GM19372 (cell line): Measurements from ENCODE around the gene SORBS2.
A peak's percentile ranks its signal among the peaks of the same experiment; 100 is the strongest.

Source experiments
- ATAC-seq: cut with Tn5 transposase; IDR thresholded peaks from one replicate; pipeline ENCODE4 v1.9.1; 2021; ENCODE audit warnings: mild to moderate bottlenecking, low read depth, moderate library complexity; ENCODE audit not compliant: unreplicated experiment

Gene SORBS2

GRCh38 chr4:185598846-185599552, 213.0 kb downstream of the SORBS2 start:
- ATAC-seq: no peak

- no peak for ATAC-seq
Measured at GRCh38 chr4:185597532-185598188, 214.3 kb downstream of the SORBS2 start.

GRCh38 chr4:185592845-185593488, 219.0 kb downstream of the SORBS2 start:
- no peak for ATAC-seq

- no peak for ATAC-seq
Measured at GRCh38 chr4:185592438-185592837, 219.6 kb downstream of the SORBS2 start.

GRCh38 chr4:185591679-185592141, 220.3 kb downstream of the SORBS2 start:
- no peak for ATAC-seq

GRCh38 chr4:185590982-185591381, 221.0 kb downstream of the SORBS2 start:
- no peak for ATAC-seq

- no peak for ATAC-seq
Measured at GRCh38 chr4:185589067-185589836, 222.7 kb downstream of the SORBS2 start.

- peak; percentile 94 for ATAC-seq
Measured at GRCh38 chr4:185587427-185588161, 224.4 kb downstream of the SORBS2 start.

- ATAC-seq: no peak
Measured at GRCh38 chr4:185587030-185587426, 225.0 kb downstream of the SORBS2 start.

- no peak for ATAC-seq
Measured at GRCh38 chr4:185585211-185585610, 226.8 kb downstream of the SORBS2 start.

GRCh38 chr4:185583813-185584212, 228.2 kb downstream of the SORBS2 start:
- no peak for ATAC-seq

GRCh38 chr4:185582651-185583400, 229.2 kb downstream of the SORBS2 start:
- ATAC-seq: no peak

- no peak for ATAC-seq
Measured at GRCh38 chr4:185580699-185581098, 231.3 kb downstream of the SORBS2 start.

- ATAC-seq: no peak
Measured at GRCh38 chr4:185578284-185578683, 233.7 kb downstream of the SORBS2 start.

- no peak for ATAC-seq
Measured at GRCh38 chr4:185576962-185577950, 234.7 kb downstream of the SORBS2 start.

- ATAC-seq: no peak
Measured at GRCh38 chr4:185576314-185576961, 235.6 kb downstream of the SORBS2 start.

GRCh38 chr4:185573651-185574199, 238.3 kb downstream of the SORBS2 start:
- no peak for ATAC-seq
